Measurements from ENCODE around the gene PLXNA3.

DNA sequence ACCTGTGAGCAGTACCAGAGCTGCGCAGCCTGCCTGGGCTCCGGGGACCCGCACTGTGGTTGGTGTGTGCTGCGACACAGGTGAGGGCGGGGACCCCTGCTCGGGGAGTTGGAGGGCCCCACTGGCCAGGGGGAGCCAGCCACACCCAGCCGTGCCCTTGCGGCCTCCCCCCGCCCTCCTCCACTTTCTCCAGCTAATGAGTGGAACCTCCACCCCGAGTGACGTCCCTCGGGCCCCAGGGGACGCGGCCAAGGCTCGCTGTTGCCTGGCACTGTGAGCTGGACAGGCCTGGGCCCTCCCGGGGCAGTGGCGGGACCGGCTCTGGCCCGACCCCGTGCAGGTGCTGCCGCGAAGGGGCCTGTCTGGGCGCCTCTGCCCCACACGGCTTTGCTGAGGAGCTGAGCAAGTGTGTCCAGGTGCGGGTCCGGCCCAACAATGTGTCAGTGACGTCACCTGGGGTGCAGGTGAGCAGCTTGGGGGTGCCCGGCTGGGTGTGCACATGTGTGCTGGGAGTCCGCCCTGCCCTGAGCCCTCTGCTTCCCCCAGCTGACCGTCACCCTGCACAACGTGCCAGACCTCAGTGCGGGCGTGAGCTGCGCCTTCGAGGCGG is 5.6 kb downstream of the PLXNA3 start:
- TF ChIP-seq, protein P1, sequence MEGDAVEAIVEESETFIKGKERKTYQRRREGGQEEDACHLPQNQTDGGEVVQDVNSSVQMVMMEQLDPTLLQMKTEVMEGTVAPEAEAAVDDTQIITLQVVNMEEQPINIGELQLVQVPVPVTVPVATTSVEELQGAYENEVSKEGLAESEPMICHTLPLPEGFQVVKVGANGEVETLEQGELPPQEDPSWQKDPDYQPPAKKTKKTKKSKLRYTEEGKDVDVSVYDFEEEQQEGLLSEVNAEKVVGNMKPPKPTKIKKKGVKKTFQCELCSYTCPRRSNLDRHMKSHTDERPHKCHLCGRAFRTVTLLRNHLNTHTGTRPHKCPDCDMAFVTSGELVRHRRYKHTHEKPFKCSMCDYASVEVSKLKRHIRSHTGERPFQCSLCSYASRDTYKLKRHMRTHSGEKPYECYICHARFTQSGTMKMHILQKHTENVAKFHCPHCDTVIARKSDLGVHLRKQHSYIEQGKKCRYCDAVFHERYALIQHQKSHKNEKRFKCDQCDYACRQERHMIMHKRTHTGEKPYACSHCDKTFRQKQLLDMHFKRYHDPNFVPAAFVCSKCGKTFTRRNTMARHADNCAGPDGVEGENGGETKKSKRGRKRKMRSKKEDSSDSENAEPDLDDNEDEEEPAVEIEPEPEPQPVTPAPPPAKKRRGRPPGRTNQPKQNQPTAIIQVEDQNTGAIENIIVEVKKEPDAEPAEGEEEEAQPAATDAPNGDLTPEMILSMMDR (IDR thresholded peaks at IDR 0.05), result no peak
- TF ChIP-seq REST (IDR thresholded peaks at IDR 0.05; ENCODE audit: insufficient read depth in 1 of 2, low read depth in 2 of 2, low read length in 1 of 2), result no peak
- TF ChIP-seq SIN3A (IDR thresholded peaks at IDR 0.05; ENCODE audit: borderline replicate concordance, insufficient read depth, low read depth, low read length), result no peak

Measured in Panc1 (cell line).